Measurements from ENCODE around the gene GLI3. TPM values are rescaled to one million over a fixed set of nuclear protein-coding genes. Genes with fewer than 3 reads are reported as not detected.

Gene GLI3
- total and polyA plus RNA-seq, 2 of the 8 experiments (the other 6 are each of a cell fraction or from before 2014, with no cell fraction given), result 8.0 to 31.1 TPM

DNA sequence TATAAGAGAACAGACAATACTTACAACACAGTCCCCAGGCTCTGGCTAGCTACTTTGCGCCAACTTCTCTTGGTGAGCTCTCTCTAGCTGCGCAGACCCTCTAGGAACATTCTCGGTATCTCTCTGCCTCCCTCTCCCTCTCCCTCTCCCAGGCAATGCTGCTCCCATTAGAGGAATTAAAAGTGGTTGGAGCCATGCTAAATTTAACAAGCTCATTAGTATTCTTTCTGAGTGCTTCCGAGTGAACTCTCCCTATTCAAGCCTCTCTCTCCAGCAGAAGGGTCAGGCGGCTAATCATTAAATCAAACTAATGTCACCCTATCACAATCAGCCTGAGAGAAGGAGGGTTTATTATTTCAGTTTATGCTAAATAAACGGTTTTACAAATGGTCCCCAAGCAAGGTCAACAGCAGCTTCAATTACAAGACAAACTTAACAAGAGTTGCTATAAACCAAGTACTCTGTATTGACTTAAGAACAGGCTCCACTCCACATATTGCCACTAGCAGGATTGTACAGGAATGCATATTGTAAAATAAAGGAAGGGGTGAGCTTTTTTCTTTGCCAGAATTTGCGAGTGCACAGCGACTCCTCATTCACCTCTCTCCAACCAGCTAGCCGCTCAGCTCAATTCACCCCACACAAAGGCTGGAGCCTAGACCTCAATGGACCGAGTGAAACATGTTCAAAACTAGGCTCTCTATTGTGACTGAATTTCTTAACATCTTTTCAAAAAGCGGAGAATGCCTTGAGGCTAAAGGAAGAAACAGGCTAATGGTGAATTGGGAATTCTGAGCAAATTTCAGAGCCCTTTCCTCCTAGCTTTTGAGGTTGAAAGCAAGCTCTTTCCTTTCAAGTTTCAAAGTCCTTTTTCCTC, 84.4 kb downstream of the GLI3 start:
- H4K91ac ChIP-seq (replicated peaks; ENCODE audit: insufficient read length, low read length), result no peak overlapping the region
- peaks cover 0 to 5% of the 10 kb centered on the region in 2 experiments for H4K20me1 ChIP-seq (replicated peaks in 1 of 2; ENCODE audit: control insufficient read depth in 1 of 2, insufficient read depth in 2 of 2, low read length in 2 of 2)
- H2BK5ac ChIP-seq (ENCODE audit: low read depth, low read length), result no peak overlapping the region
- H3K9me3 ChIP-seq (ENCODE audit: insufficient read depth in 2 of 2, low read depth in 1 of 2, low read length in 1 of 2), result no peaks in the 10 kb centered on the region
- CTCF ChIA-PET (ENCODE audit: partially characterized antibody), result interaction anchor here (1.4 to 5.9 kb wide), 6 partner anchors 12 to 173 kb away, joined by 3 to 25 read pairs (median 7); no protein-coding TSS in a partner anchor
- no peak overlapping the region for H3K4me3 ChIP-seq (ENCODE audit: extremely low read depth in 1 of 4, insufficient read depth in 2 of 4, low read depth in 3 of 4, low read length in 4 of 4)
- no peak overlapping the region for H3K56ac ChIP-seq (replicated peaks; ENCODE audit: insufficient read length, low read depth, low read length)
- TF ChIP-seq CBX8 (IDR thresholded peaks at IDR 0.05; ENCODE audit: borderline replicate concordance, low read depth, low read length) (no peak), JUN (IDR thresholded peaks at IDR 0.05; ENCODE audit: low read depth, low read length) (no peak), TEAD4 (IDR thresholded peaks at IDR 0.05; ENCODE audit: low read depth, low read length) (no peak), FOSL1 (IDR thresholded peaks at IDR 0.05; ENCODE audit: insufficient read depth, low read depth, low read length) (no peak), RNF2 (IDR thresholded peaks at IDR 0.05; ENCODE audit: borderline replicate concordance, low read depth, low read length, missing control alignments, poor library complexity, severe bottlenecking) (no peak), EZH2 (IDR thresholded peaks at IDR 0.05; ENCODE audit: low read depth, low read length, severe bottlenecking) (no peak), EGR1 (IDR thresholded peaks at IDR 0.05; ENCODE audit: borderline replicate concordance, low read depth, low read length) (no peak), POU5F1 (IDR thresholded peaks at IDR 0.05; ENCODE audit: low read depth, low read length) (no peak), TAF7 (optimal IDR thresholded peaks at IDR 0.05; ENCODE audit: borderline replicate concordance, low read depth, low read length) (no peak), POLR2A (IDR thresholded peaks at IDR 0.05; ENCODE audit: control extremely low read depth in 1 of 2, low read depth in 2 of 2, low read length in 2 of 2) (no peak), RBBP5 (IDR thresholded peaks at IDR 0.05; ENCODE audit: borderline replicate concordance, low read depth, low read length) (no peak)
- H2BK12ac ChIP-seq (ENCODE audit: low read depth, low read length), result no peak overlapping the region
- H3K27me3 ChIP-seq (replicated peaks in 1 of 4; ENCODE audit: control insufficient read depth in 3 of 4, extremely low read depth in 1 of 4, insufficient read depth in 3 of 4, low read length in 3 of 4), result no peaks in the 10 kb centered on the region
- peaks cover 2 to 15% (median 11%) of the 10 kb centered on the region in 4 experiments; a peak in 4 of 7 replicates for H3K4me1 ChIP-seq (replicated peaks in 1 of 4; ENCODE audit: control insufficient read depth in 3 of 4, insufficient read depth in 4 of 4, low read length in 3 of 4)
- no peak overlapping the region for H2AFZ ChIP-seq (ENCODE audit: low read length)
- H3K23me2 ChIP-seq (ENCODE audit: low read depth, low read length), result no peaks in the 10 kb centered on the region
- H3K36me3 ChIP-seq (ENCODE audit: control insufficient read depth in 2 of 4, insufficient read depth in 4 of 4, low read length in 3 of 4), result no peaks in the 10 kb centered on the region
- DNase-seq (ENCODE audit: low read depth in 1 of 2, low spot score in 2 of 2) (no peak), FAIRE-seq (no peak)
- H2BK20ac ChIP-seq (ENCODE audit: low read length), result no peak overlapping the region
- H3K18ac ChIP-seq (ENCODE audit: extremely low read depth, low read length), result peak overlapping the region; percentile 1; the same call in 1 of the 2 replicates
- H3K23ac ChIP-seq (ENCODE audit: insufficient read length), result no peak overlapping the region
- H3K79me2 ChIP-seq (ENCODE audit: control insufficient read depth in 1 of 2, insufficient read depth in 2 of 2, low read length in 2 of 2), result 0 out of 4 replicates have a peak, but pooled peaks cover 0 to 2% of the 10 kb centered on the region in 2 experiments
- H3K4me2 ChIP-seq (ENCODE audit: insufficient read depth in 1 of 2, low read depth in 2 of 2, low read length in 2 of 2), result no peak overlapping the region
- H2AK5ac ChIP-seq (ENCODE audit: low read depth, low read length), result no peak overlapping the region
- H4K5ac ChIP-seq (ENCODE audit: insufficient read length, low read depth, low read length), result no peak overlapping the region
- no peaks in the 10 kb centered on the region for H3K79me1 ChIP-seq (ENCODE audit: low read depth, low read length)
- H2BK15ac ChIP-seq (ENCODE audit: low read length), result no peak overlapping the region
- POLR2A ChIA-PET (ENCODE audit: partially characterized antibody), result interaction anchor here (0.5 to 0.7 kb wide), 2 partner anchors 62 to 72 kb away, joined by 3 to 5 read pairs; no protein-coding TSS in a partner anchor
- no peak overlapping the region for H3K14ac ChIP-seq (ENCODE audit: insufficient read length)
- no peak overlapping the region for H4K8ac ChIP-seq (ENCODE audit: extremely low read depth, insufficient read depth, low read length)
- no peak overlapping the region for H3K4ac ChIP-seq (replicated peaks; ENCODE audit: insufficient read length, low read depth, low read length)
- 84% methylated on average over 11 of the region's 11 CpGs; no CpG with 5 or more reads in 1 of the 2 experiments for WGBS, 2 experiments (ENCODE audit: extremely low coverage in 1 of 2, insufficient coverage in 1 of 2, insufficient read length in 1 of 2, insufficient replicate concordance in 2 of 2, low coverage in 1 of 2, low lambda C conversion rate in 2 of 2, missing lambda C conversion rate in 1 of 2)
- no peak overlapping the region for H3K27ac ChIP-seq (ENCODE audit: low read depth, low read length)
- no peak overlapping the region for H3K9ac ChIP-seq (replicated peaks in 1 of 4; ENCODE audit: extremely low read depth in 1 of 4, low read depth in 3 of 4, low read length in 3 of 4)
- H2BK120ac ChIP-seq (replicated peaks; ENCODE audit: low read depth, low read length), result no peak overlapping the region
